CD4-positive, alpha-beta T cell treated with Interleukin-6 for 4 hours (primary cell): ENCODE measurements around the gene CEP128.
A peak's percentile ranks its signal among the peaks of the same experiment; 100 is the strongest.
"Not testable (repeated sequence)": the region's sequence is repeated elsewhere in the genome, so short reads cannot be mapped to it uniquely, and the experiment has no call there.

Experiments used
- DNase-seq: peaks from one replicate; pipeline ENCODE4 v3.0.0-alpha.2; 2020; ENCODE audit warnings: mixed read lengths

CEP128 gene

DNA sequence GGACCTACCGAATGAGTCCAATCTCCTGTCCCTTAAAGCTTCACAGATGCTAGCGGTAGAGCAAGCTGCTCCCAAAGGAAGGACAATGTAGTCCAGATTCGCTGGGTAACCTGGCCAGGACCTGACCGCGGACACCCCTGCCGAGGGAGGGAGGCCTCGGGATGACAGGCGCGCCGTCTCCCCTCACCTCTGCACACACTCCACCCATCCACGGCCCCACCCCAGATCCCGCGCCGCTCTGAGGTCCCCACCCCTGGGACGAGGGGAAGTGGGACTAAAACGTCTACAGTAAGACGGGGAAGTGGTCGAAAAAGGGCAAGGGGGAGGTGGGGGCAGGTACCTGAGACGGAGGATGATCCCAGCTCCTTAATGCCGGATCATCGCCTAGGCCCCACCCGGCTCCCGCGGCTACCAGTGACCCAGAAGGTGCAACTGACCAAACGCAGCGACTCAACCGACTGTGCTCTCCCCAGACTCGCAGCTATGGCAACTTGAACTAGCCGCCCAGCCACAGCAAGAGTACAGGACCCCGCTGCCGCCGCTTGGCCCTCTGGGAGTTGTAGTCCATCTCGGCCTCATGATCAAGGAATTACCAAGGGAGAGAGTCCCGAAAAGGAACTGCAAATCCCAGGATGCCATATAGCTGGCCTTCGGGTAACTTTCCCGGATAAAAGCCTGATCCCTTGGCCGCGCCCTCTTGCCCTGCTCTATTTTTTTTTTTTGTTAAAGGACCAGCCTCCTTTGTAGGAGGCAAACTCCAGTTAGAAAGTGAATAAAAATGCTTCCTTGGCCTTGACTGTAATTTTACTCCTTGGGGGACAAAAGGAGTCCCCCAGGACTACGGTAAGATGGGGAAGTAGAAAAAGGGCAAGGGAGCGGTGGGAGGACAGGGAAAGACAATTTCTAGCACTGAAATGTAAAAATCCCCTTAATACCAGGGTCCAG lies at the start of gene CEP128:
Gene CEP128, minus strand, starts transcription at position 498 of the 945 bp plus-strand sequence.
- peak; percentile 88 for DNase-seq

DNA sequence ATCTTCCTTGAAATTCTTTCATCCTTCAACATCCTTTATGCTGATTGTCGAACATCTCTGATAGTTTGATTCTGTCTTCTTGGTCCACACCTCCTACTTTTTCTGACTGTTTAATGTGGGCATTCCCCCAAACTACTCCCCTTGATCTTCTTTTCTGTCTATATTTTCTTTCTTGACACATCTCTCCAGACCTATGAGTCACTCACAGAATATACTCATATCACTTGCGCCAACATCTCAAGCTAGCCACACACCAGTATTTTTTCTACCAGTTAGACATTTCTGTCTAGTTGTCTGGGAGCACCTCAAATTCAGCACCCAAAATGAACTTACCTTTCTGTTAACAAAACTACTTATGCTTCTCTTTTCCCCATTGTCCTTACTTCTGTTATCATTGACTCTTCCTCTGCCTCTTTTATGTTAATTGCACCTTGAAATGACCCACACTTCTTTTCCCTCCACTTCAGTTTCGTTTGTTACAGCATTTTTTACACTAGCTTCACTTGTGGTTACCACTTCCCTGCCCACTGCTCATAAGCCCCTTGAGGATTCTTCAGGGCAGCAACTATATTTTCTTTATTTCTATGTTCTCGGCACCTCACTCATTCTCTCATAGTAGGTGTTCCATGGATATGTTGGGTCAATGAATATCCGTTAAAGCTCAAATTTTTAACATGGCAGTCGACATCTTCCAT lies 47.3 kb upstream of the CEP128 start:
- no peak for DNase-seq

DNA sequence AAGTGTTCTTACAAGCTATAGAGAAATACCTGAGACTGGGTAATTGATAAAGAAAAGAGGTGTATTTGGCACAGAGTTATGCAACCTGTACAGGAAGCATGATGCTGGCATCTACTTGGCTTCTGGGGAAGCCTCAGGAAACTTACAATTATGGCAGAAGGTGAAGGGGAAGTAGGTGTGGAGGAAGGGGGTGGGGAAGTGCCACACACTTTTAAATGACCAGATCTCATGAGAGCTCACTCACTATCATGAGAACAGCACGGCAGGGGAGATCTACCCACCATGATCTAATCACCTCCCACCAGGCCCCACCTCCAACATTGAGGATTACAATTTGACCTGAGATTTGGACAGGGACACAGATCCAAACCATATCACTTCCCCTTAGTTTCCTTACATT lies 46.7 kb upstream of the CEP128 start:
- DNase-seq: no peak

DNA sequence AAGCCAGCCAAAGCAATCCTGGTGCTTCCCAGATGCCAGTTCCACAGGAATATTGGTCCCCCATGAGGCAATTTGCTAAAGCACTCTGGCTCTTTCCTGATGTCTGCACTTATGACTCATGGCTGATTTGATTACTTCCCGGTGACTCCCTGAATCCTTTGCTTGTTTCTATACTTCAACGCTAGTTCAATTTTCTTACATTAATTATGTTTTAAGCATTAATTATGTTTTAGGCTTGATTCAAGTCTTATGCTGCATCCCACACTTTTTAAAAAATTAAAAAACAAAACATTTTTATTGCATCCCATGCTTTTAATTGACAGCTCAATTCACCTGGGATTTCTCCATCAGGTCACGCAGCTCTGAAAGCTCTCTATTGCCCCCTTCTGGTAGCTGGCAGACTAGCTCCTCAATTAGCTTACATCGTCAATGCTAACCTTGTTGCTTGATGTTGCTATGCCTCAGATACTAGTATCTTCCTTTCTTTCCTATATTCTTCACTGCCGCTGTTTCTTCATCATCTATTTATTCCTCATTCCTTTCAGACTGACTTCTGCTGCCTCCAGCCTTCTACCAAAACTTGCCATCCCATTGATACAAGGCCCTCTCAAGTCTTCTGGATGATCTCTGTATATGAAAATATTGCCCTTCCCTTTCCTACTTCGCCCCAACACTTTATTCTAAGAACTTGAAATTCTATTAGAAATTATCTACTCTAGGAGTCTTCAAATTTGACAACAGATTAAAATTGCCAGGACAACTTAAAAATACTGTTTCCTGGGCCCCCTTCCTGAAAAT lies 45.9 kb upstream of the CEP128 start:
- peak; percentile 72 for DNase-seq

DNA sequence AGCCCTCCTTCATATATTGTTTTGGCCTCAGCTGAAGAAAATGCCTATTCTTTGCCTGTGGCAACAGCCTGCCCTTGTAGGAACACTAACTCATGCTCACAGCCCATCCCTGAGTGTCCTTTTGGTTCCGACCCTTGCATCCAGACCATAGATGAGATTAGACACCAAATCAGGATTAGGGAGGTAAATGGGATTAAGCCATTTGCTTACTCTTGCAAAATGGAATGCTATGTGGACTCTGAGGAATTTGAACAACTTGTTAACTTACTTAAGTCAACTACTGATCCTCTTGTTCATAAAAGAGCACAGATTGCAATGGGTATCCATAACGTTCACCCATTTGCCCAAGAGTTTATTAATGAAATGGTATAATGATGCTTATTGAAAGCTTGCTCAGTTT lies 41.2 kb upstream of the CEP128 start:
- DNase-seq: no peak

DNA sequence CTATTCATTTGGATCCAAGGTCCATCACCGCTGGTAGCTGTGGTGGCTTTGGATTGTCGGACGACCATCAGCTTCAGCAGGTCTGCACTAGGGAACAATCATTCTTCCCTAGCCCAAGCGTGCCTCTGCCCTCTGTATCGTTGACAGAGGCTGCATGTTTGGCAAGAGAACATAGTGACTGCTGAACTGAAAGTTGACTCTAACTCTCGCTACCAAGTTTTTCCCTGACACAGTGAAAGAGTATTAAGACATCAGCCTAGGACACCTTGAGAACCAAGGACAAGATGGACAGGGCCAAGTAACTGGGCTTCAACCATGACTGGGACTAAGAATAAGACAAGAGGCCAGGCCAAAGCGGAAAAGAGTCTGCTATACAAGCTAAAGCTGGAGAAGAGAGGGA lies 40.1 kb upstream of the CEP128 start:
- no peak for DNase-seq

DNA sequence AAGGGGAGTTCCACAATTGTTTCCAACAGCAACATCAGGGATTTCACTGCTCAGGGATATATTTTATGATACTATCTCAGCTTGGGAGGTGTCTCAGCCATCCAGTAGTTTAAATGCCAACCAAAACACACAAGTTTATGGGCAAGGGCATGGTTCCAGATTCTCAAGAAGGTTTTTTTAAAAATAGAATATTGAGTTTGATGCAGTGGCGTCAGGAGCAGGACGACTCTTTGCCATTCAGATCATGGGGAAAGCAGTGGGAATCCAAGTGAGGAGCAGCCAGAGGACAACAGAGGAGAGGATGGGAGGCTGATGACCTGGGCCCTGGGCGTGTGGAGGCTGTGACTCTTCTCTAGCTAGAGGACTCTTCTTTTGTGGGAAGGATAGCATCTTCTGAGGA lies 39.6 kb upstream of the CEP128 start:
- no peak for DNase-seq

DNA sequence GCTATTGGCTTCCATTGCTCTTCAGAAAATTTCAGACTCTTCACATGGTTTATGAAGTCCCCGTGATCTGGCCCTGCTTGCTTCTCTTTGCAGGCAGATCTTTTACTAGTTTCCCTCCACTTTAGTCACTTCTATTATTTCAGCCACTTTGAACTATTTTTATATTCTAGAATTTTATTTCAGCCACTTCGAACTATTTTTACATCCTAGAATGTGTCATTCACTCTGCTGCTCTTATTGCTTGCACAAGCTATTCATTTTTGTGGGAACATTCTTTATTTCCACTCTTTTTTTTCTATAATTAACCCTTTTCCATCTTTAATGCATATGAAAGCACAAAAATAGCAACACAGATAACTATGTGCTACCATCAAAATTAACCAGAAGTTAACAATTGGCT lies 38.4 kb upstream of the CEP128 start:
- DNase-seq: no peak

DNA sequence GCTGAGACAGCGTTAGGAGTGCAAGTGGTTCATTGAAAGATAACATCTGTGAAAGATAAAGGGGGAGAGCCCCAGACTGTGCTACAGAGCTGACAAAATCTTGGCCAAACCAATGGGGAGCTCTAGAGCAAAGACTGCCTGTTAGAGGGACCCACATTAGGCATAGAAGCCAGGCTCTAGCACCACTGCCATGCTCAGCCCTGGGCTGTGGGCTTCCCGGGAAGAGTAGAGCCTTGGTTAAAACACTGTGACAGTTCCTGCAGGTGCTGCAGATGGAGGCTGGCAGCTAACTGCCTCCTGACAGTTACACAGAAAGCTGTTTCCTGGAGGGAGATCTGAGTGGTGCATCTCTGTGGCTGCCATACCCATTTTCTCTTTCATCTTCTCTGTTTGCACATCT lies 36.9 kb upstream of the CEP128 start:
- DNase-seq: no peak

DNA sequence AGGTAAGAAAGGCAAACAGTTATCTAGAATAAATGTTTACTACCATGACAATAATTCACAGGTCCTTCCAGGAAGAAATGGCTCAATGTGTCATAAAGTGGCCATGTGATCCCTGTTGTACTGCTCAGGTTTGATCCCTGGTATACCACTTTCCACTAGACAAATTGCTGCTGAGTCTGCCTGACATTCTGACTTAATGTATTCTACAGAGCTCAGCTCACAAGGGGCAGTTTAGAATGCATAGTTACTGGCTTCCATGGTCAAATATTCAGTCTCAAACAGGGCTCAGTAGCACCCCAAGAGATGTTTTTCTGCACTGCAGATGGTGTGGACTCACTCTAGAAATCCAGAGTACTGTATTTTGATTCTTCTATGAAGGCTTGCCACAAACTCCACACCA lies 35.7 kb upstream of the CEP128 start:
- no peak for DNase-seq

DNA sequence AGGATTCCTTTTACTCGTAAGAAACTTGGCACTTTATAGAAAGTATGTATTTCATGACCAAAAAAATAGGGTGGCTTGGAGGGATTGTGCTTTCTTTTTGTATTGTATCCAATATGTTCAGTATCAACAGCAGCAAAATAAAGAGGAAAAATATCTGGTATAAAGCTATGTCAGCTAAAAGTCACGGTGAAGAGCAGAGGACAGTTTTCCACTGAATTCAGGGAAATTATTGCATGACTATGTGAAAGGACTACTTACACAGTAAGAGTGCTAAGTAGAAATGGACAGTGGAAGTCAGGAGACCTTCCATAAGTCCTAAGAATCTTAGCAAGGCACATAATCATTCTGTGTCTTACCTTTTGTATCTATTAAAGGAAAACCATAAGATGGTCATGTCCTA lies 33.1 kb upstream of the CEP128 start:
- no peak for DNase-seq

DNA sequence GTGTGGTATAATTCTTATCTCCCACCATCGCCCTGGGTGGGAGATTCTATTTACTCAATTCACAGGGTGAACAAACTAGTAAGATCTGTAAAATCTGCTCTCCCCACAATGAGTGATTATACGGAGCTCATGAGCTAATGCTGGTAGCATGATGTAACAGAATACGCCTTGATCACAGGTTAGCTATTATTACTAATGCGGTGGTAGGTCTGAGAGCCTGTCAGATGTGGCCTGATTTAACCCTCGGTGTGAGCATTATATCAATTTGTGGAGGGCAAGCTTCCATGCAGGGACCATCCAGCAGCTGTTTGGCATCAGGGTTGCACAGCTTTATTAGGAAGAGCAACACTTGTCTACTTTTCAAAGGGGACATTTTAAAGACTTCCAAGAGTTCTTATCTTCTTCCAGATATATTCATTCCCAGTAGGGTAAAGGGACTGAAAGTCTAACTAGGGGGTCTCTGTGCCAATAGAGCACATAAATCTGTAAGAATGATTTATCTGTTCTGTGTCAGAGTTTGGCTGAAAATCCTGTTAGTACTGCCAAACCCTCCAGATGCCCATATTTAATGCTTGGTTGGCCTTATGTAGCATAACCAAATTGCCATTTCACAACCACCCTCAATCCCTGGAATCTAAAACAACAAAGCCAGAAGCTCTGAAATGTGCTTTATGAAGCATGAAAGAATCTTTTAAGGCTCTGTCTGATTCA lies 32.5 kb upstream of the CEP128 start:
- DNase-seq: no peak

DNA sequence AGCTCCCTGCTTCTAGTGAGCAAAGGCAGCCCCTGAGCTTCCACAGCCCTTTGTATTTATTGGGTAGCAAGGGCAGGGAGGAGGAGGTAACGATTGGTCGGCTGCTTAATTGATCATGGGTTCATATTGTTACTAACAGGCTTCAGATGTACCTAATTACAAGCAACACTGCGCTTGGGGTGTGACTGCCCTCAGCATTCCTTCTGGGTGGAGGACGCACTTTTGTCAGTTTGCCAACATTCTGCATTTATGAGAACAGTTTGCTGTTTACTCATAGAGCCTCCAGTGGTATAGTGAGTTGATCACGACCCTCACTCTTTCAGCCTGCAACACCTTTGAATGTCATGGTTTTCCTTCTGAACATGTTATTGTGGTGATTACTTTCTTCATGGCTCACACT lies 23.5 kb upstream of the CEP128 start:
- DNase-seq: no peak

DNA sequence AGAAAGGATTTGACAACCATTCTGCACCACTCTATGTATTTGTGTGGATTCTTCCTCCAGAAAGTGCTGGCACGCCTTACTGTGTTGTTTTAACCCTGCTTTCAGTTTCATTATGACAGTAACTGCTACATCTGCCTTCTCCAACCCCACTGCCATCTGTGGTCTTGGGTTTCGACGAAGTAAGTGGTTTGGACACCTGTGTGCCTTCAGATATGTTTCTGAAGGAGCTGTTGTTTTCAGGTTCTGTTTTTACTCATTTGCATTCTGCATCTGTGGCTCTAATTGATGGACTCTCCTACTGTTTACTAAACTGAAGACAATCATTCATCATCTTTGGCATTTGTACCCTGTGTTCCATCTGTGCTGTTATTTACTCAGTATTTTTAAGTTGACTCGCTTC lies 18.0 kb upstream of the CEP128 start:
- peak; percentile 62 for DNase-seq

DNA sequence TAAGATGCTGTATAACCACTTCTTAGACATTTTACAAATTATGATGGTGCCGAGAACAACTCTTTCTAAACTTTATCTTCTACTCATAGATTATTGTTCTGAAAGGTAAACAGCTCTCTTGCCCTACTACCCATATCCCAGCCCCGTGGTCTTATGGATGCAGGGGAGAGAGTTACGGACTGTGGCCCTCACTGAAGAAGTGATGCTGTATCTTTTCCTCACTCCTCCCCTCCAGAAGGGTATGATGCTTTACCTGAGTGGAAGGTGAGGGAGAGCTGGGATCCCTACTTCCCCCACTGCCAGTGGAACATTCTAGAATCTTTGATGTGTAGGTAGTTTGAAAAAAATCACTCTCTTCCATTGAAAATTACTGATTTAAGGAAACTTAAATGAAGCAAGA lies 17.4 kb upstream of the CEP128 start:
- no peak for DNase-seq

DNA sequence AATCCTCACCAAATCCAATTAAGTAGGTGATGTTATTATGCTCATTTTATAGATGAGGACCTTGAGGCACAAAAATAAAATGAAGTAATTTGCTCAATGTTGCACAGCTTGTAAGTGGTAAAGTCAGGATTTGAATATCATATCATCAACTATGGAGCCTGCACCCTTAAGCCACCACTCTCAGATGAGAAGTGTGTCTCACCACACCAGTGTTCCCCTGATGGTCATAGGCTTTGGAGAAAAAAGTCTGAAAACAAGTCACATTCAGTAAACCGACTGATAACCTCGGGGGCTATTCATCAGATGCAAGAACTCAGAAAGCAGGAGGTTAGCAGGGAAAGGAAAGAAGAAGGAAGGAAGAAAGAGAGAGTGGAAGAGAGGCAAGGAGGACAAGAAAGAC lies 16.7 kb upstream of the CEP128 start:
- no peak for DNase-seq

DNA sequence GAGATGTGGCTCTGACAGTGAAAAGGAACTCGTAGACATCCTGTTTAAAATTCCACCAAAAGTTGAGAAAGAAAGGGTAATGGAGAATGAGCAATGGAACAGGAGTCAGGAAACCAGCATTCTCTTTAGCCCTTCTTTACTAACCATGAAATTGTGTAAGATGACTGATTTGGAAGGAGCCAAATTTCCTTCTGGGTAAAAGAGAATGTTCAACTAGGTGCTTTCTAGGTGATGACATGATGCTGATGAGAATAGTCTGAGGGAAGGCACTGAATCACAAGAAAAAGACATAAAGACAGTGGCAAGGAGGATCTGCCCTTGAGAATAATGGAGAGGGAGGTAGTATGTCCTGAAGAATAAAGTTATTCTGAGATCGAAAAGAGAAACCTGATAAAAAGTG lies 16.1 kb upstream of the CEP128 start:
- DNase-seq: no peak

DNA sequence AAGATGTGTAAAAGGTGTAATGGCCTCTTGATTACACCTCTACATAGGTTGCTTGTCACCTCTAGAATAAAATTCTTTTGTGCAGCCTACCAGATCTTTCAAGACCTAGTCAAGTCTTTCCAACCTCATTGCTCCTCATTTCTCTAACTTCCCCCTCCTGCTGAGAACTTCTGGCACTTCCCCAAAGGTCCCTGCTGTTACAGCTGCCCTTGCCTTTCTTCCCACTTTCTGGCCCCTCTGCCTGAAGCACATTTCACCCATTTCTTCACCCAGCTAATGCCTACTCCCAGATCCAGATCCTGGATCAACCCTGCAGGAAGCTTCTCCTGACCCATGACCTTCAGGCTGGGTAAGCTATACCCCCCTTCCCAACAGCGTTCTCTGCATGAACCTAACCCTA lies 15.4 kb upstream of the CEP128 start:
- no peak for DNase-seq

DNA sequence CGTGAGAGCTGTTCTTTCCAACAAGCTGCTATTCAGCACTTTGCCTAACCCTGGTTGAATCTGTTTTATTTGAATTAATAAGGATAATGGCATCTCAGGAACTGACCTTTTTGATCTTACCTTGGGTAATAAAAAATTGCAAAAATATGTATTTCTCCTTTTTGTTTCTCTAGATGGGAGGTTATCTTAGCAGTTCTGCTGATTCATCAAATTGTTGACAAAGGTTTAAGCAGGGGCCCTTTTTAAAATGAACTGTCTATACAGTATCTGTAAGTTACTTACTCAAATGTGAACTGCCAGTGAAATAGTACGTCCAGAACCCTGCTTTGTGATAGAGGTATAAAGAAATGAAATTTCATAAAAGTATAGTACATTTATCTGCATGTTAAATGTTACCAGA lies 14.6 kb upstream of the CEP128 start:
- no peak for DNase-seq

DNA sequence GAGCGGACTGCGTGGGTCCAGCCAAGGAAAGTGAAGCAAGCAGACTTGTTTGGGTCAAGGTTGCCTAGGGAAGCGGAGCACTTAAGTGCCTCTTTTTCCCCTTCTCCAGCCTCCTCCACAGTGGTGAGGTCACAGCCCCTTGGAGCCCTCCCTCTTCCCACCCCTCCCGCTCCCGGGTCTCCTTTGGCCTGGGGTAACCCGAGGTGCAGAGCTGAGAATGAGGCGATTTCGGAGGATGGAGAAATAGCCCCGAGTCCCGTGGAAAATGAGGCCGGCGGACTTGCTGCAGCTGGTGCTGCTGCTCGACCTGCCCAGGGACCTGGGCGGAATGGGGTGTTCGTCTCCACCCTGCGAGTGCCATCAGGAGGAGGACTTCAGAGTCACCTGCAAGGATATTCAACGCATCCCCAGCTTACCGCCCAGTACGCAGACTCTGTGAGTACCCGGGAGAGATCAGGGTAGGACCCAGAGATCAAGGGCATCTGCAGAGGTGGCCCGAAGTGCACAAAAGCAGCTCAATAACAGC lies 13.9 kb upstream of the CEP128 start, which contains the start of gene TSHR:
Gene TSHR, plus strand, starts transcription at position 206 of the 526 bp plus-strand sequence. Its CDS starts 60 bp downstream, at position 266.
- peak; percentile 25 for DNase-seq

DNA sequence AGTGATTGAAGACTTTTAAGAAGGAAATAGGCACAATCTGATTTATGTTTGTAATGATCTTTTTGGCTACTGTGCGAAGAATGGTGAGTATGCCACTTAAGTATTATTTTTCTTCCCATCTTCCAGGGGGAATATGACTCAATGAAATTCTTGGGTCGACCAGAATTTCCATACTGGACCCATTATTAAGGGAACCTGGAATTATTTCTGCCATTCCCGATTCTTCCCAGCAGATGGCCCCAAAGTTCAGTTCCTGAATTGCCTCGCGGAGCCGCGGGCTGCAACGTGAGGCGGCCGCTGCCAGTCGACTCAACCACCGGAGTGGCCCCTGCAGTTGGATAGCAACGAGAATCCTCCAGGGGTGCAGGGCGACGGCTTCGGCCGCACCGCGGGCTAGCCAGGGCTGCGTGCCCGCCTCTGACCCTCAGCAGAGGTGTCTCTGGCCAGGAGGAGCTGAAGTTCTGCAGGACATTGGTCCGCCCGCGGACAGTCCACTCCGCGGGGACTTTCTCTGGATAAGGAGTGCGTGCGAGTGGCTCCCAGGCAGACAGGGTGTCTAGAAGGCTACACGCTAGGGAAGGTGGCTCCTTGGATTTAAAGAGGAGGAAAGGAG lies 13.3 kb upstream of the CEP128 start:
- DNase-seq: peak; percentile 79

DNA sequence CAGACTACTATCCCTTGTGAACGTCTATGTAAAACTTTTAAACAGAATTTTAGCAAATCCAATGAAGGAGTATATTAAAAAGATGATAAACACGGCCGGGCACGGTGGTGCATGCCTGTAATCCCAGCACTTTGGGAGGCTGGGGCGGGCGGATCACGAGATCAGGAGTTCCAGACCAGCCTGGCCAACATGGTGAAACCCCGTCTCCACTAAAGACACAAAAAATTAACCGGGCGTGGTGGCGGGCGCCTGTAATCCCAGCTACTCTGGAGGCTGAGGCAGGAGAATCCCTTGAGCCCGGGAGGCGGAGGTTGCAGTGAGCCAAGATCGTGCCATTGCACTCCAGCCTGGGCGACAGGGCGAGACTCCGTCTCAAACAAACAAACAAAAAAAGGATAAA lies 11.7 kb upstream of the CEP128 start:
- not testable (repeated sequence) for DNase-seq
